RWPE1 (cell line): ENCODE measurements around the gene DNASE1L1.

Source experiments
- CTCF ChIA-PET: fragments of 350-600 bp; sonication (Branson Sonifier 250); formaldehyde crosslinking; extraction: SDS; loops from one replicate; lab custom pipeline; 2021; lab: Yijun Ruan, JAX
- POLR2A ChIA-PET: fragments of 400-600 bp; formaldehyde crosslinking; extraction: SDS; loops from one replicate; lab custom pipeline; 2020; ENCODE audit warnings: antibody characterized with exemption; ENCODE audit not compliant: low non-redundant PET; lab: Yijun Ruan, JAX
- DNase-seq: peaks from one replicate; pipeline ENCODE4 v3.0.0; 2012; ENCODE audit warnings: low spot score
- H3K27ac ChIP-seq: fragments of 450-650 bp; 2 replicates; pipeline ENCODE4 v1.5.1; 2017
- TF ChIP-seq, protein P1 (sequence below): fragments of 450-650 bp; conservative IDR thresholded peaks from 2 replicates; pipeline ENCODE4 v1.5.1; 2017; ENCODE audit warnings: low read depth, mild to moderate bottlenecking

The DNASE1L1 gene

GRCh38 chrX:154384284-154384892 is 24.7 kb downstream of the DNASE1L1 start:
- POLR2A ChIA-PET: no interaction called here
- TF ChIP-seq, protein P1, sequence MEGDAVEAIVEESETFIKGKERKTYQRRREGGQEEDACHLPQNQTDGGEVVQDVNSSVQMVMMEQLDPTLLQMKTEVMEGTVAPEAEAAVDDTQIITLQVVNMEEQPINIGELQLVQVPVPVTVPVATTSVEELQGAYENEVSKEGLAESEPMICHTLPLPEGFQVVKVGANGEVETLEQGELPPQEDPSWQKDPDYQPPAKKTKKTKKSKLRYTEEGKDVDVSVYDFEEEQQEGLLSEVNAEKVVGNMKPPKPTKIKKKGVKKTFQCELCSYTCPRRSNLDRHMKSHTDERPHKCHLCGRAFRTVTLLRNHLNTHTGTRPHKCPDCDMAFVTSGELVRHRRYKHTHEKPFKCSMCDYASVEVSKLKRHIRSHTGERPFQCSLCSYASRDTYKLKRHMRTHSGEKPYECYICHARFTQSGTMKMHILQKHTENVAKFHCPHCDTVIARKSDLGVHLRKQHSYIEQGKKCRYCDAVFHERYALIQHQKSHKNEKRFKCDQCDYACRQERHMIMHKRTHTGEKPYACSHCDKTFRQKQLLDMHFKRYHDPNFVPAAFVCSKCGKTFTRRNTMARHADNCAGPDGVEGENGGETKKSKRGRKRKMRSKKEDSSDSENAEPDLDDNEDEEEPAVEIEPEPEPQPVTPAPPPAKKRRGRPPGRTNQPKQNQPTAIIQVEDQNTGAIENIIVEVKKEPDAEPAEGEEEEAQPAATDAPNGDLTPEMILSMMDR: no peak
- no peak for DNase-seq
- H3K27ac ChIP-seq: peak overlapping the region; percentile 86
- CTCF ChIA-PET: interaction anchor here (0.6 to 3.0 kb wide), 2 partner anchors 11 to 143 kb away, joined by 4 to 13 read pairs; partner anchors contain the start of gene FLNA

DNA sequence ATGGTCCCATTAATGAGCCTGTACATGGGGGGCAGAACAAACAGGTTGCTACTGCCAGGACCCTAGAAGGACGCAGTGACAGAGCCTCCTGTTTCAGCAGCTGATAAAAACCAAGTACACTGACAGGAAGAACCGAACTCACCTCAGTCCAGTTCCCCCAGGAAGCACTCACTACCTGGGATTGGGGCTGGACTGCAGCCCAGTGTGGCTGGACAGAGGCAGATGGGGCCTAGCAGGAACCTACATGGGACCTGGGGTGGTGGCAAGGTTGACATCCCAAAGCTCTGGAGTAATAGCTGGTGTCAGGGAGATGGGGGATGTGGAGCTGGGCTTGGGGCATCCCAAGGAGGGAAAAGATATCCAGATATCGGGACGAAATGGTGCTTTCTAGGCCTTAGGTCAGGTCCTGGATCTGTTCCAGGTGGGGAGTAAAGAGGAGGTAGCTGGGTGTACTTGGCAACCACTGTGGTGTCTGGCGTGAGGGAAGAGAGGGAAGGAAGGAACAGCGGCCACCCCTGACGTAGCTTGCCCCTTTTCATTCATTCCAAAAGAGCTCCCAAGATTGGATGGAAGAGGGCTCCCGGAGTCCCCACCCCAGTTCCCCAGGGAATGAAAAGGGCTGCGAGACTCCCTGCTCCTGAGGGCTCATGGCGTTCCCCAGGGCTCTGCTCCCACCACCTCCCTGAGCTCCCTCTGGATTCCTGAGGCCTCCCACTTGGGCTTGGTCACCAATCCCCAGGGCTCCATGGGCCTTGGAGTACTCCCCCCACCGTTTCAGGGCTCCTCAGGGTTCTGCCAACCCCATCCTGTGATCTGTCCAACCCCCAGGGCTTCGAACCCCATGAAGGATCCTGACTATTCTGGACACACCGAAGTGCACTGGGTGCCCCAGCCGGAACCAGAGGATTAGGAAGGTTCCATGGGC is 25.4 kb downstream of the DNASE1L1 start:
- ChIA-PET POLR2A (no interaction called here), CTCF (interaction anchor here (3.0 kb wide), 1 partner anchor 10 kb away, joined by 13 read pairs; the partner anchor contains the start of gene FLNA)
- no peak for DNase-seq
- TF ChIP-seq, protein P1: no peak
- H3K27ac ChIP-seq: peak overlapping the region; percentile 86

DNA sequence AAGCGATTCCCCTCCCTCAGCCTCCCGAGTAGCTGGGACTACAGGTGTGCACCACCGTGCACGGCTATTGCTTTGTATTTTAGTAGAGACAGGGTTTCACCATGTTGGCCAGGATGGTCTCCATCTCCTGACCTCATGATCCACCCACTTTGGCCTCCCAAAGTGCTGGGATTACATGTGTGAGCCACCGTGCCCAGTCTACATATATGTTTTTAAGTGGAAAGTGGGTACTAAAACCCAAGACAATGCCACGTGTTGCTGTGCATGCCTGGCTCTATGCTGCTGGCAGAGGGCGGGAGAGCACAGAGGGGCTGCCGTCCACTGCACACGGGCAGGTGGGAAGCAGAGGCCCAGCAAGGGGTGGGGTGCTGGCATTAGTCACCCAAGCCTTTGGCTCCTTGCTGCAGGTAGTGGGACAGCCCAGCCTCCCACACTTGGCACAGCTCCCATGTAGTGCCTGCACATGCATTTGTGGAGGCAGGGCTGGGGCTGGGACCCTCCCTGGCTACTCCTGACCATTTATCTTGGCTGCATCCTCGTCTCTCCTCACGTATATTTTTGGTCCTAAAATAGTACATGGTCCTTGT is 26.5 kb downstream of the DNASE1L1 start:
- DNase-seq: no peak
- POLR2A ChIA-PET: no interaction called here
- TF ChIP-seq, protein P1: no peak
- CTCF ChIA-PET: interaction anchor here (0.6 to 3.0 kb wide), 2 partner anchors 9 to 65 kb away, joined by 3 to 13 read pairs; partner anchors contain the start of gene FLNA
- peak overlapping the region; percentile 86 for H3K27ac ChIP-seq

DNA sequence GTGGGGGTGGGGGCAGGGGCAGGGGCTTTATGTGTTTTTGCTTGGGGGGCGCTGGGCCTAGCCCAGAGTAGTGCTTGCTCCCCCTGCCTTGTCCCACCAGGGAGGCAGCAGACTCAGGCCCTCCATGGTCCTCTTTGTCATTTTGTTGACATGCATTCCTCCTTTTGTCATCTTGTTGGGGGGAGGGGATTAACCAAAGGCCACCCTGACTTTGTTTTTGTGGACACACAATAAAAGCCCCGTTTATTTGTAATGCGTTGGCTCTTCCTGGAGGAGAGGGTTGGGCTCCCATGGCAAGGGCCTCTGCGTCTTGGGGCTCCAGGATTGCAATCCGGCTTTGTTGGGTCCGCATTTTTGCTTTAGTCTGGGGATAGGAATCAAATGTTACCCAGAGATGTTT is 27.8 kb downstream of the DNASE1L1 start:
- POLR2A ChIA-PET: no interaction called here
- TF ChIP-seq, protein P1: no peak
- DNase-seq: no peak
- CTCF ChIA-PET: interaction anchor here (3.0 kb wide), 1 partner anchor 8 kb away, joined by 13 read pairs; the partner anchor contains the start of gene FLNA
- peak overlapping the region; percentile 86 for H3K27ac ChIP-seq

DNA sequence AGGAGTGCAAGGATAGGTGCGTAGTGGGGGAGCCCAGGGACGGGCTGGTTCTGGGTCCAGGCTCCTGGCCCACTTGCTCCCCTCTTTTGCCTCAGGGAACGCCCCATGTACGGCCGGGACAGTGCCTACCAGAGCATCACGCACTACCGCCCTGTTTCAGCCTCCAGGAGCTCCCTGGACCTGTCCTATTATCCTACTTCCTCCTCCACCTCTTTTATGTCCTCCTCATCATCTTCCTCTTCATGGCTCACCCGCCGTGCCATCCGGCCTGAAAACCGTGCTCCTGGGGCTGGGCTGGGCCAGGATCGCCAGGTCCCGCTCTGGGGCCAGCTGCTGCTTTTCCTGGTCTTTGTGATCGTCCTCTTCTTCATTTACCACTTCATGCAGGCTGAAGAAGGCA is 28.3 kb downstream of the DNASE1L1 start:
- peak overlapping the region; percentile 86 for H3K27ac ChIP-seq
- POLR2A ChIA-PET: no interaction called here
- DNase-seq: no peak
- TF ChIP-seq, protein P1: no peak
- CTCF ChIA-PET: no interaction called here

DNA sequence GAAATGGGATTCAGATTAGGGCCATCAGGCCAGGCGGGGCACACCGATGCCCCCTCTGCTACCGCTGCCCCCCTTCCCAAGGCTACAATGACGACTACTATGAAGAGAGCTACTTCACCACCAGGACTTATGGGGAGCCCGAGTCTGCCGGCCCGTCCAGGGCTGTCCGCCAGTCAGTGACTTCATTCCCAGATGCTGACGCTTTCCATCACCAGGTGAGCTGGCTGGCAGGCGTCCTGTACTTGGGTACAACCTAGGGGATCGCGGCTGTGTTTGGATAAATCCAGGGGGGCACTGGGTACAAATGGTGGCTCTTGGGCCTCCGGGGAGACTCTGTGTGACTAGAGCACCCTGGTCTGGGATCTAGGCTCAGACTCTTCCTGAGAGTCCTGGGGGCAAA is 28.9 kb downstream of the DNASE1L1 start:
- TF ChIP-seq, protein P1: no peak
- POLR2A ChIA-PET: no interaction called here
- H3K27ac ChIP-seq: peak overlapping the region; percentile 86
- CTCF ChIA-PET: no interaction called here
- DNase-seq: no peak
